Measurements from ENCODE around the gene NTSR1.

GRCh38 chr20:62689861-62690260 is 18.8 kb upstream of the NTSR1 start:
- TF ChIP-seq CTCF (conservative IDR thresholded peaks at IDR 0.05; ENCODE audit: low read length) (no peak), EZH2phosphoT487 (IDR thresholded peaks at IDR 0.05; ENCODE audit: borderline replicate concordance) (no peak)

Measured in Loucy (cell line).